HG03025 (cell line): Measurements from ENCODE around the gene ZNF76.

Experiments
- ATAC-seq: cut with Tn5 transposase; IDR thresholded peaks from one replicate; pipeline ENCODE4 v1.9.1; 2021; ENCODE audit warnings: mild to moderate bottlenecking, moderate library complexity; ENCODE audit not compliant: unreplicated experiment, low FRiP score

The ZNF76 gene

DNA sequence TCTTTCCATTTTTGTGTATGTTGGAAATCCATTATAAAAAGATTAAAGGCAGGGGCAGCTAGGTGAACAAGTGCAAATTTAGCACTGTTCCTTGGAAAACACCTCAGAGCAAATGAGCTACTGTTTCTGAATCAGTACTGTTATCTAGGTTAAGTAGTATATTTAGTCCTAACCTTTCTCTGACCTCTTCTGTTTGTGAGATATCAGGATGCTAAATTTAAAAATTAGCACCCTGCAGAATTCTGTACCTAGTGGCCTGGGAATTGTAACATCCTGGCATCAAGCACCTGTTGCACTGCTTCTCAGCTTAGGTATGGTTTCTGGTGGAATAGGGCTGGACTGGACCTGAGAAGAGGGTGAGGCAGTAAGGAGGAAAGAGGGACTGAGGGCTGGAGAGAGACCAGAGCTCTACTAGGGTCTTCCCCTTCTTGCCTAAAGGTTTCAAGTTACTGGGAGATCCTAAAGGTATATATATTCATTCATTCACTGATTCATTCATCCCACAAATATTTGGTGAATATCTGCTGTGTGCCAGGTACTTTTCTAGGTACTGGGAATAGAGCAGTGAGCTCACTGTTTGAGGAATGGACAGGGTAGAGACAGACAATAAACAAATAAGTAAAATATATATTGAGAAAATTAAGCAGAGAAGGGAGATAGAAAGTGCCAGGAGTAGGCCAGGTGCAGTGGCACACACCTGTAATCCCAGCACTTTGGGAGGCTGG, 5.2 kb downstream of the ZNF76 start:
- ATAC-seq, result no peak

DNA sequence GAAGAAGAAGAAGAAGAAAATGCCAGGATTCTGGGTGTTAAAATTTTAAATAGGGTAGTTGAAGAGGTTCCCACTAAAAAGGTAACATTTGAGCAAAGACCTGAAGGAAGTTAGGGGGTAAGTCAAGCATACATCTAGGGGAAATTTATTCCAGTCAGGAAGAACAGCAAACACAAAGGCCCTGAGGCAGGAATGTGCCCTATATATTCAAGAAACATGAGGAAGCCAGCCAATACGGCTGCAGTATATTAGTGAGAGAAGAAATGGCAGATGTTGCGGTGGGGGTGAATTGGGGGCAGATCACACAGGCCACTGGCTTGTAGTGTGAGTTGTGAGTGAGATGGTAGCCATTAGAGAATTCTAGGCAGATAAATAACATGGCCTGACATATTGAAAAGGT, 6.0 kb downstream of the ZNF76 start:
- no peak for ATAC-seq

DNA sequence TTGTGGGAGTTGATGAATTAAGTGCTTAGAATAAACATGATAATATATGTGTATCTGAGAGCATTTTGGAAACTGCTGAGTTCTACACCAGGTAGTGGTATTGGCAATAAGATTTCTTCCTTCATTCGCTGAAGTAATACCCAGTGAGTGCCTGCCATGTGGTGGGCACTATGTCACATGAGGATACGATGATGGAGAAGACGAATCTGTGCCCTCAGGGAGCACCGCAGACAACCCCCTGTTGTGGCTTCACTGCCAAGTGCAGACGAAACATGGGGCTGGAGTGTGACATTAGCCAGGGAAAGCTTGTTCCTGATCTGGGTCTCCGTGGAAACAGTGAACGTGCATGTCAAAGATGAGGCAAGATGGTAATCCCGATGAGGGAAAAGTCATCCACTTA, 7.9 kb downstream of the ZNF76 start:
- no peak for ATAC-seq

DNA sequence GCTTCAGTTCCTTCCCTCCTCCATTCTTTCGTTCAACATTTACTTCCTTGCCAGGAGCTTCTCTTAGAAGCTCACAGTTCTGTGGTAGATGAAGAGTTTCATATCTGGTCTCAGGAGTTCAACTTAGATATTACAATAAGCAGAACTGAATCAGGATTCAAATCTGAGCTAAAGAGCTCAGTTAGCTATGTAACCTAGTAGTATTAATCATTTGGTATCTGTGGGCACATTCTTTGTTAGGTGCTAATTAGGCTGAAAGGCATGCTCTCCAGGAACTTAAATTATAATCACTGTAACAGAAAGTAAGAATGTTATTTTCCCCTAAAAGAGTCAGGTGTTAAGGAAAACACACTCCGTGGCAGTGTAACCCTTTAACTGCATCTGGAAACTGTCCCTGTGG, 8.4 kb downstream of the ZNF76 start:
- ATAC-seq, result no peak

DNA sequence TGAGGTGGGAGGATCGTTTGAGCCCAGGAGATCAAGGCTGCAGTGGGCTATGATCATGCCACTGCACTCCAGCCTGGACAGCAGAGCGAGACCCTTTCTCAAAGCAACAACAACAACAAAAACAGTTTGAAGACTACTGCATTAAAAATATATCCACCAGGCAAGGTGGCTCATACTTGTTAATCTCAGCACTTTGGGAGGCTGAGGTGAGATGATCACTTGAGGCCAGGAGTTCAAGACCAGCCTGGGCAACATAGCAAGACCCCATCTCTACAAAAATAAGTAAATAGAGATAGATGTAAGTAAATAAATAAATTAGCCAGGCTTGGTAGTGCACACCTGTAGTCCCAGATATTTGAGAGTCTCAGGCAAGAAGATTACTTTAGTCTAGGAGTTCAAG, 12.5 kb downstream of the ZNF76 start:
- ATAC-seq, result no peak

DNA sequence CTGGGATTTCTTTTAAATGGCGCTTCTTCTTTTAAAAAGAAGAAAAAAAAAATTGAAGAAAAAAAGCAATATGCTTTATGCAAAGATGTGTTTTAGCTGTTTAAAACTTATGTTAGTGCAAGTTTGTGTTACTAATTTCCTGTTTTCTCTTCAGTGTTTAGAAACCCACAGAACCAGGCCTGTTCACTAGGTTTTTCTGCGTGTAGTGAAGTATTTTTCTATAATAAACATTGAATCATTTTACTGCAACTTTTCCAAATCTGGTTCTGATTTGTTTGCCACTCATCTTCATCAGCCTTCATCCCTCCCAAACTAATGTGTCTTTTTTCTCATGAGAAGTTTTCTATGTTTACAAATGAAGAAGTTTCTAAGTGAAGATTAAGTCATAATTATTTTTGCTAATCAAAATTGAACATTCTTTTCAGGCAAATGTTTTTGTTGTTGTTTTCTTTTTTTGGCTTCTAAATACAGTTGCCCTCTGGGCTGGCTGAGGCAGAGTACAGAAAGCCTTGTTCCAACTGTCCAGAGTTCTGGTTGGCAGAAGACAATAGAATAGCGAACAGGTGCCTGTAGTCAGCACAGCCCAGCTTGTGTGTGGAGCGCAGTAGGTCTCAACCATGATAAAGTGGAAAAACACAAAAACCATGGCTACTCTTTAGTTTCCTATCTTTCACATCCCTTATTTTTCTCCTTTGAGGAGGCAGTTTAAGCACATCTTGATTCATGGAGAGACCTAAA, 14.5 kb downstream of the ZNF76 start:
- ATAC-seq, result no peak

DNA sequence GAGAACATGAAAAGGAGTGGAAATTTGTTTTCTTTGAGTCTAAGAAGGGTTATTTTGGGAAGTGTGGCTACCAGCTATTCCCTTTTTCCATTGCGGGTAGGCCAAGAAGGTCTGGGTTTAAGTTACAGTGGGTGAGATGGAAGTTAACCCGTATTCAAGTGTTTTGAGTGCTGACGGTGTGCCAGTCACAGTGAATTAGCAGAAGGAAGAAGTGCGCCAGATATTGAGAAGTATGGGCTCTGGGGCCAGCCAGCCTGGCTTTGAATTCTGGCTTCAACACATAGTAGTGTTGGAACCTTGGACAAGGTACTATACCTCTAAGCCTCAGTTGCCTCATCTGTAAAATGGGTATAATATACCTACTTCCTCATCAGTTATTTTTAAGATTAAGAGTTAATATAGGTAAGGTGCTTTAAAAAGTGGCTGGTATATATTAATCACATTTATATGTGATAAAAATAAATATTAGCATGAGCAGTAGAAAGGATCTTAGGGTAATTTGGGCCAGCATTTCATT, 16.3 kb downstream of the ZNF76 start:
- ATAC-seq, result no peak

DNA sequence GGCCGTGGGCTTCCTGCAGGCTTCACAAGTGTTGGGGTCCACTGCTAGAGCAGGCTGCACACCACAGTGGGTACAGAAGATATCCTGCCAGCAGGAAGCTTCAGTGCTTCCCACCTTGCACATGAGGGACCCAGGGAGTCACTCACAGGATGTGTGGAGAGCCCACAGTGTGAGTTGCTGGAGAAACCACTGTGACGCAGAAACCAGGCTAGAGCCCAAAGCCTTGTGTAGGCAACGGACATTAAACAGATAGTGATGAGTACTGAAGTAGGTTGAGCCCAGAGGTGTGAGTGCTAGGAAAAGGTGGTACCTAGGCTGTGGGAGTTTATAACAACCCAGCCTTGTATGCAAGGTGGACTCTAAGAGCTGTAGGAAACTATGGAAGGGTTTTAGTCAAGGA, 19.2 kb downstream of the ZNF76 start:
- ATAC-seq, result no peak

DNA sequence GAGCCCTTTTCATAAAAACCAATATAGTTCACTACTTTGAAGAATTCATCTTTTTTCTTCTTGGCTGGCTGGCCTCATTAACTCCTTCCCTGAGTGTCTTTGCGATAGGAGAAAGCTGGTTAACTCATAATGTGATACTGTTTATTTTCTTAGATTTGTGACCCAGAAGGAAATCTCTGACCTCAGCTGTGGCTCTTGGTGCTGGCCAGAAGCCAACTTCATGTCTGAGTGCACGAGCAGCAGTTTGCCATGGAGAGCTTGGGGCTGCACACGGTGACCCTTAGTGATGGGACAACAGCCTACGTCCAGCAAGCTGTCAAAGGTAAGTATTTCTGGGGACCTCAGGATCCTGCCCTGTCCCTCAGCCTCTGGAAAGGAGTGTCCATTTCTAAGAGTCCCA, 21.4 kb downstream of the ZNF76 start:
- no peak for ATAC-seq

DNA sequence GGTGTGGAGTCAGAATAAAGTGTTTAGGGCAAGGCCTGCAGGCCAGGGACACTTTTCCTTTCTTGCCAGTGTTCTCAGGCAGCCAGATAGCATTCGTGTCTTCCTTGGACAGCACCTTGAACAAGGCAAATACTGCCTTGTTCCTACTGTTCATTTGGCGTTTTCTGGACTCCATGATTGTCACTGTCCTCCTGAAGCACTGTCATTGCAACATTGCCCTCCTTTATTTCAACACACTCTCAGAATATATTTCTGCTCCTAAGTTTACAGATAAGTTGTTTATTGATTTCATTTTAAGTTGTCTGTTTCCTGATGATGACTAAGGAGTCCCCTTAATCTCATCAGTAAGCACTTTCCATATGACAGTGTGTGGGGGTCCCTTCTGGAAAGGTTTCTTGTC, 22.9 kb downstream of the ZNF76 start:
- no peak for ATAC-seq

DNA sequence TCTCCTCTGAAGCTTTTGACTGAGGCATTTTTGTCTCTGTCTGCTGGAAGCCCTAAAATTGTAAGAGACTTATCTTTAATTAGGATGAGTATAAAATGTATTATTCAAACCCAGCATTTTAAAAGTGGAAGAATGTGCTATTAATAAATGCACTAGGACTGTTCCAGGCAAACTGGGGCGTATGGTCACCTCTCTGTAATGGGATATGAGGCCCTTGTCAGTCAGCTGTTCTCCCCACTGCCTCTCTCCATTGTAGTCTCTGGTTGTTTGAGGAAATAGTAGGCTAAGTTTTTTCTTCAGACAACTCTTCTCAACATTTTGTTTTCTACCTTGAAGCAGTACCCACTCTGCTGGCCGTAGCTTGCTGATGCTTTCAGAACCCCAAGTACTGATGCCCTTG, 23.8 kb downstream of the ZNF76 start:
- no peak for ATAC-seq

DNA sequence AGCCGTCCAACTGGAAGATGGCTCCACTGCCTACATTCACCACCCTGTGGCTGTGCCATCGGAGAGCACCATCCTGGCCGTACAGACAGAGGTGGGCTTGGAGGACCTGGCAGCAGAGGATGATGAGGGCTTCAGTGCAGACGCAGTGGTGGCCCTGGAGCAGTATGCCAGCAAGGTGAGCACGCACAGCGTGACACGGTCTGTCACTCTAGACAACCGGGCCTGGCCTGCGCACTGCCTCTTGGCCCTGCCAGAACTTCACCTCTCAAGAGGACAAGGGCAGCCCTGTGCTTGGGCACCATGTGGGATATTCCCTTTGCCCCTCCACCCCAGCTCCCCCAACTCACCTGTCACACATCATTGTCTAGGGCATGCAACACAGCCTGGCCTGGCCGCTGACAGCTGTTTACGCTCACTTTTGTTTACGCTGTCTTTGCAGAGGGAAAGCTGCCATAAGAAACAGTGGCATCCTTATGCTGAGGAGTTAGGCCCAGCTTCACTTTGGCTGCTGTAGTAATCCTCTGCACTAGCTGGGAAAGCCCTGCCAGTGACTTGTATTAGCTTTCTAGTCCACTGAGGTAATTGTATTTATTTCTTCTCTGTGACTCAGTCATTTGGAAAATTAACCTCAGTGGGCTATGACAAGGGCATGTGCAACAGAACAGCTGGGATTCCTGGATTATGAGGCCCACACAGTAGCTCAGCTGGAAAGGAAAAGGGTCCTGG, 28.3 kb downstream of the ZNF76 start:
- ATAC-seq, result no peak

DNA sequence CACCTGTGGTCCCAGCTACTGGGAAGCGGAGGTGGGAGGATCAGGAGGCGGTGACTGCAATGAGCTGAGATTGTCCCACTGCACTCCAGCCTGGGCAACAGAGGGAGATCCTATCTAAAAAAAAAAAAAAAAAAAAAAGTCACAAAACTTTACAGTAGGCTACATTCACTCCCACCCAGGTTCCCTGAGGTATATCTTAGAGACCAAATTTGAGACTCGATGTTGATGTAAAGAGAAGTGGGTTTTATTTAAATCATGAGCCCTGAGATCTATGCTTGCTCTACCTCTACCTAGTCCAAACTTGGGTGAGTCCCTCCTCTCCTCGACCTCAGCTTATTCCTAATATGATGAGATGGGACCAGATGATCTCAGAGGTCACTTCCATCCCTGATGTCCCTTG, 29.3 kb downstream of the ZNF76 start:
- ATAC-seq, result no peak

DNA sequence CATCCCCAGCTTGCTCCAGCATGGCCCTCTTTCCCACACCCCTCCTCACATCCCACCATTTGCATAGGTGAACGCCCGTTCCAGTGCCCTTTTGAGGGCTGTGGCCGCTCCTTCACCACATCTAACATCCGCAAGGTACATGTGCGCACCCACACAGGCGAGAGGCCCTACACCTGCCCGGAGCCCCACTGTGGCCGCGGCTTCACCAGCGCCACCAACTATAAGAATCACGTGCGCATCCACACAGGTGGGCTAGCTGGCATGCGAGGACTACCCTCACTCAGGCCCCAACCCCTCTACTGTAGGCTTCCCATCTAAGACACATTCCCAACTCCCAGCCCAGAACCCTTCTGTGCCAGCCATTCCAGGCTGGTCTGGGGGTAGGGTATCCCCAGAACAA, 32.0 kb downstream of the ZNF76 start:
- ATAC-seq, result no peak

DNA sequence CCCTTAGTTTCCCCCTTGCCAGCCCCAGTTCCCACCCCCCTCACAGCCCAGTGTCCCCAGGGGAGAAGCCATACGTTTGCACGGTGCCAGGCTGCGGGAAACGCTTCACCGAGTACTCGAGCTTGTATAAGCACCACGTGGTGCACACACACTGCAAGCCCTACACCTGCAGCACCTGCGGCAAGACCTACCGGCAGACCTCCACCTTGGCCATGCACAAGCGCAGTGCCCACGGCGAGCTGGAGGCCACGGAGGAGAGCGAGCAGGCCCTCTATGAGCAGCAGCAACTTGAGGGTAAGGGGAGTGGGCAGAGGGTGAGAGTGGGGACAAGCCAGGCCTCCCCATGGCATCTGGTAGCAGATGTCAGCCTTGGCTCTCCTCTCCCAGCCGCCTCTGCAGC, 33.0 kb downstream of the ZNF76 start:
- ATAC-seq, result no peak

DNA sequence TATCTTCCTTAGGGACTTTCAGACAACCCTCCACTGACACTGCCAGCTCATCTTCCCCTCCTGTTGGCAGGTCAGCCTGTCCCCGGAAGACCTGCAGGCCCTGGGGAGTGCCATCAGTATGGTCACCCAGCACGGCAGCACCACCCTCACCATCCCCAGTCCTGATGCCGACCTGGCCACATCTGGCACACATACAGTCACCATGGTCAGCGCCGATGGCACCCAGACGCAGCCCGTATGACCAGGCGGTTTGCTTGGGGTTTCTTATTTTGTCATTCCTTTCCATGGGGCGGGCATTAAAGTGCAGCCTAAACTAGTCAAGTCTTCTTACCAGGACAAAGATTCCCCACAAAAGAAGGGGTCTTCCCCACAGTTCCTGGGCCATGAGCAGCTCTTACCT, 34.1 kb downstream of the ZNF76 start:
- no peak for ATAC-seq

DNA sequence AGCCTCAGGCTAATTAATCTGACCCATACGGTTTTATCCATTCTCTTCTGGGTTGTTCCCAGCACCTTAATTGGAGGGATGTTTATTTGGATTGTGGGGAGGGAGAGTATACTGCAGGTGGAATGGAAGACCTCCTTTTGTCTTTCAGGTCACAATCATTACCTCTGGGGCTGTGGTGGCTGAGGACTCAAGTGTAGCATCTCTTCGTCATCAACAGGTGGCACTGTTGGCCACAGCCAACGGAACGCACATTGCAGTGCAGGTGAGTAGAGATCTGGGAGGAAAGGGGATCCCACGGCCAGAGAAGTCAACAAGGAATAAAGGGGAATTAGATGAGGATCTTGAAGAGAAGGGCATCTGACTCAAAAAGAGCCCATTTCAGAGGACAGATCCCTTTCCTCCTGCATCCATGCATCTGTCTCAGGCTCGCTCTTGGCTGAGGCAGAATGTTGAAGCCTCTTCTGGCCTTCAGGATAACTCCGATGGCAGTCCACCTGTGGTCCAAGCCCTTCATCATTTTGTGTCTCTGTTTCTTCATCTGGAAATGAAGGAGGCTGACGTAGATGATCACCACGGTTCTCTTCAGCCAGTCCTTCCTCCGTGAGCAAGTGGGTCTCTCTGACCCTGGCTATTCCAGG, 34.9 kb downstream of the ZNF76 start:
- no peak for ATAC-seq

DNA sequence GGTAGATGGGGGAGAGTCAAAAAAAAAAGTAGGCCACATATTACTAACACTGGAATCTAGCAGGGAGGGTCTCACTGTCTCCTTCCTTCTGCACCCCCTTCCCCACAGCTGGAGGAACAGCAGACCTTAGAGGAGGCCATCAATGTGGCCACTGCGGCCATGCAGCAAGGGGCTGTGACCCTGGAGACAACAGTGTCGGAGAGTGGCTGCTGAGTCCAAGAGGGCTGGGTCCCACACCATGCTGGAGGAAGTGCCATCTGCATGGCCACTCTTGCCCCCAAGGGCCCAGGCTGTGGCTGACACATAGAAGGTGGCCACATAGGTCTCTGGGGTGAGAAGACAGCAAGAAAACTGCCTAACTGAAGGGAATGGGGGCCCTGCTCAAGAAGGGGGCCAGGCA, 35.5 kb downstream of the ZNF76 start:
- ATAC-seq, result no peak

DNA sequence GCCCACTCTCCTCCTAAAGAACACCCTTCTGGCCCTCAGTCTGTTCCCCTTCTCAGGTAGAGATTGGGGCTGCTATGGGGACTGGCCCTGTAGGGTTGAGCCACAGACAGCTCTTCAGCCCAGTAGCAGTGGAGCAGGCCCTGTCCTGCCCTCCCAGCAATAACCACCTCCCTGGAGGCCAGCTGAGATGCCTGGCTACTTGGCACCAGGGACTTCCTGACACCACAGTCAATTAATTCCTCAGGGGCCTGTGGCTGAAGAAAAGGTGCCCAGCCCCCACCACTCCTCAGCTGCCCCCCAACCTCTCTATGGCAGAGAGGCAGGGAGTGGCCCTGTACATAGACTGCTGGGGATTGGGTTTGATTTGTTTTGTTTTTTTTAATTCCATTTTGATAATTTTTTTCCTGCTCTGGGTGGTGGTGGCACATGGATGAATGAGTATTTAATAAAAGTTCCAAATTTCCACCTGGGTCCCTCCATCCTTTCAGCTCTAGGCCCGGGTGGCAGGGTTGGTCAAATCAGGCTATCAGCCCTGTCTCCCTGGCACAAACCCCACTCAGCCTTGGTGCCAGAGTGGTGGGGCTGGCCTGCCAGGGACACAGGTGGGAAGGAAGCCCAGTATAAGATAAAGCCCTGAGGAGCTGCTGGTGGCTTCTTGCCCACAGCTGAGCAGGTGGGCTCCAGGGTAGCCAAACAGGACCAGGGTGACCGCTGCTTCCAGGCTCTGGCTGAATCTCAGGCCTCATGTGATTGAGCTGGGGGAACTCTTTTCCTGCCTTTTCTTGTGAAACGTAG, 36.2 kb downstream of the ZNF76 start:
- ATAC-seq, result no peak

DNA sequence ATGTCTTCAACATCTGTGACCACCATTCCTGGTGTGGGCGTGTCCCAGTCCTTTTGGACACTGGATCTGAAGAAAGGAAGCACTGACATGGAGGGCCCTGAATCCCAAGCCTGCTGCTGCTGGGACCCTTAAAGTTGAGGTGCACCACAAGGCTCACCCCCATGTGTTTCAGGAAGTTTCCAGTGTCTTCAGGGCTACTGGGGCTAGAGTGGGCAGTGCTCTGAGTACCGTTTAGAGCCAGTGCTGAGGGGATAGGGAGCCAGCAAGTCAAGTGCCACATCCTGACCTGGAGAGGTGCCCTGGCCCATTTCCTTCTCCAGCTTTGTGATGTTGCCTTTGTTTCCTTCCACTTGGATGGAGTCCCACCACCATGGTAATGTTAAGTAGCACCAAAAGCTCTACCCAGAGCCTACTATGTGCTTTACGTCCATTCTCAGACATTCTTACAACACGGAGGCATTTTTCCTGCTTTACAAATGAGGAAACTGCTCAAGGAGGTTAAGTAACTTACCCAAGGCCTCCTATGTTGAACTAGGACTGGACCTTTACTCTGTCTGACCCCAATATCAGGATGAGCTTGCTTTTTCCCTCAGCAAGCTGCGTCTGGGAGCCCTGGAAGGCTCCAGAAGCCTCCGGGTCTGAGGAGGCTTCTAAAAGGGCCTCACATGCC, 37.5 kb downstream of the ZNF76 start:
- ATAC-seq, result no peak
